Skeletal muscle cell (primary cell): Measurements from ENCODE around the gene LARP4B.

Source experiments
- DNase-seq: peaks from one replicate; pipeline ENCODE4 v3.0.0-alpha.2; 2010; ENCODE audit warnings: low read depth
- H3K4me3 ChIP-seq: 2 replicates; pipeline ENCODE4 v1.5.1; 2011; ENCODE audit warnings: low read depth, mild to moderate bottlenecking, control low read depth, low read length, moderate library complexity

Gene LARP4B

DNA sequence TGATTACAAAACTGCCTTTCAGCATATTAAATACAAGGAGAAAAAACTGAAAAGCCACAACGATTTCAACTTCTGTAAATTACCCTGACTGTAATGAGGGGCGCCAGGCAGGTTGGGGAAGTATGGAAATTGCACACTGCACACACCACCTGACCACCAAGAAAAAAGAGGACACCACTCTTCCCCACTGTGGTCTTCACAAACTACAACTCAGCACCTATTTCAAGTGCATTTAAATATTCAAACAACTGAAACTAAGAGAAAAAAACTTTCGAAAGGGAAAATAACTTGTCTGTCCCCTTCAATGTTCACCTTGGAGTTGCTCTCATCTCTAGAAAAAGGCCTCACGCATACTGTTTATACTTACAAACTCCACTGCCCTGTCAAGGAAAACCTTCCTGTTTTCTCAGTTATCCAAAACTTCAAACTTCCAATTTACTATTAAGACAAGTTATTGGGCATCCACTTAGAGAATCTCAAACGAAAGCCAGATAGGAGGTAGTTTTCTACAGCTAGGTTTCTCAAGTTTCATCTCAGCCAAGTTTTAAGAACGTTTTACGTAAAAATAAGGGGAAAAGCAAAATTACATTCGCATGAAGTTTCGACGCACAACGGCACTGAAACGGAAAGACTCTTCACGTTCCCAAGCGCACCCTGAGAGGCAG lies 1.4 kb downstream of the LARP4B start:
- no peak for DNase-seq
- H3K4me3 ChIP-seq: peak overlapping the region; percentile 76

DNA sequence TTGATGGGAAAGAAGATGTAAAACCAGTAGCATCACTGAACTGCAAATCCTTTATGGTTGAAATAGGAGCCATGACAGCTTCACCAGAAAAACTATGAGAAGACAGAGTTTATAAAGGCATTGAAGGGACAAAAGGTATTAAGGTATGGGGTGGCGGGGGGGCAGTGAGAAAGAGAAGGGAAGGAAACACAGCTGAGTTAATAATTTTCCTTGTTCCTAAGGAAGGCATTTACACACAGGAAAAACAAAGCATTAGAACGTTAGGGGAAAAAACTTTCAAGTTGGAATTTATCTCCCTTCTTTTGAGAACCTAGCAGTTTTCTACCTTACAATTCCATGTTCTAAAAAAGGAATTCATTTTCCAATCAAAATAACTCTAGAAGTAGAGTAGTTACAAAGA lies 4.4 kb downstream of the LARP4B start:
- DNase-seq: no peak
- no peak overlapping the region for H3K4me3 ChIP-seq

DNA sequence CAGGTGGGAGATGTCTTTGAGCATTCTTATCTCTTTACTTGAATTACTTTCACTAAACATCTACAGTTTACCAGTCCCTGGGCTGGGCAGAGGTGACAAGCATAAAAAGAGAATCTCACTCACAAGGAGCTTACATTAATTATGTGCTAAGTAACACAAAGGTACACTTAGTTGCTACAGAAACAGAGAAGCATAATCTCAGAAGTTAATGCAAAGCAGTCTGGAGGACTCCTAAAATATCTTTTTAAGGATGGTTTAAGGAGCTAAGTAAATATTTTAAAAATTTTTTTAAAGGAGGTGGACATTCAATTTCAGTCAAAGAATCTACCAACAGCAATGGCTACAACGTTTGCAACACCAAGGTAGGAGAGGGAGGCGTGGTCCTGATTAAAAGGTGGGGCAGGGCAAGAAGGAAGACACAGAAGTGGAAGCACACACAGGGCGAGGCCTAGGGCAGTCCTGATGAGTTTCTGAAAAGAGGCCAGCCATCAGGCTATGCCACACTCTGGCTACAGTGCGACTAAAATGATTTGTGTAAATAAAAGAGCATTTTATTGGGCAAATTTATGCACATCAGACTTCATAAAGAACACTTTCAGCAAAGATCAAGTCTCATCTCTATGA lies 5.3 kb downstream of the LARP4B start:
- no peak for DNase-seq
- no peak overlapping the region for H3K4me3 ChIP-seq

DNA sequence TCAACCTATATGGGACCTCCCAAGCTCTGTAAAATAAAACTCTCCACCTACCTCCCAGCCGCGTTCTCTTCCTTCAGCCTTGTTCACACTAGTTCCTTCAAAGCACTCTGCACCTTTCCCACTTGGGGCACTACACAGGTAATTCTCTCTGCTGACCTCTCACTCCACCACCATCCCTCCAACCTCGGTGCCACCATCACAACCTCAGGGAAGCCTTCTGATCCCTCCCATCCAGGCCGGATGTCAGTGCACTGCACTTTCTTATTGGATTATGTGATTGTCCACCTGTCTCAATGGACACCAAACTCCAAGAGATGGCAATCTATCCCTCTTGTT lies 7.0 kb downstream of the LARP4B start:
- DNase-seq: no peak
- H3K4me3 ChIP-seq: no peak overlapping the region

DNA sequence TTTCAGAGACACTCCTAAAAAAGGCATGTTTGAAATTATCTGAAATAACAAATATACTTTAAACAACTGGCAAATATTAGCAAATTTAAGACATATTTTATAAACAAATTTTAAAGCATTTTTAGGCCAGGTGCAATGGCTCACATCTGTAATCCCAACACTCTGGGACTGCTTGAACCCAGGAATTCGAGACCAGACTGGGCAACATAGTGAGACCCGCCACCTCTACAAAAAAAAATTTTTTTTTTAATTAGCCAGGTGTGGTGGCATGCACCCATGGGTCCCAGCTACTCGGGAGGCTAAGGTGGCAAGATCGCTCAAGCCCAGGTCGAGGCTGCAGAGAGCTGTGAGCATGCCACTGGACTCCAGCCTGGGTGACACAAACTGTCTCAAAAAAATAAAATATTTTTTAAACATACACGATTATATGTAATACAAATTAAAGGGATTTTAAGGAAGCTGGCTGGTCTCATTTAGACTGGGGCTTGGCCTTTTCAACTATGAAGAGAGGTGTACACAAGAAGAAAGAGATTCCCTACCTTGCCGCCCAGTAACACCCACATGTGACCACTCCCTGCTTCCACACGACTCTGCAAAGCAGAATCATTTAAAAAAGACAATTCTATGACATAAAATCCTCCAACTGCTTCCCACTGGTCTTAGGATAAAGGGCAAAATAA lies 7.5 kb downstream of the LARP4B start:
- H3K4me3 ChIP-seq: no peak overlapping the region
- no peak for DNase-seq

DNA sequence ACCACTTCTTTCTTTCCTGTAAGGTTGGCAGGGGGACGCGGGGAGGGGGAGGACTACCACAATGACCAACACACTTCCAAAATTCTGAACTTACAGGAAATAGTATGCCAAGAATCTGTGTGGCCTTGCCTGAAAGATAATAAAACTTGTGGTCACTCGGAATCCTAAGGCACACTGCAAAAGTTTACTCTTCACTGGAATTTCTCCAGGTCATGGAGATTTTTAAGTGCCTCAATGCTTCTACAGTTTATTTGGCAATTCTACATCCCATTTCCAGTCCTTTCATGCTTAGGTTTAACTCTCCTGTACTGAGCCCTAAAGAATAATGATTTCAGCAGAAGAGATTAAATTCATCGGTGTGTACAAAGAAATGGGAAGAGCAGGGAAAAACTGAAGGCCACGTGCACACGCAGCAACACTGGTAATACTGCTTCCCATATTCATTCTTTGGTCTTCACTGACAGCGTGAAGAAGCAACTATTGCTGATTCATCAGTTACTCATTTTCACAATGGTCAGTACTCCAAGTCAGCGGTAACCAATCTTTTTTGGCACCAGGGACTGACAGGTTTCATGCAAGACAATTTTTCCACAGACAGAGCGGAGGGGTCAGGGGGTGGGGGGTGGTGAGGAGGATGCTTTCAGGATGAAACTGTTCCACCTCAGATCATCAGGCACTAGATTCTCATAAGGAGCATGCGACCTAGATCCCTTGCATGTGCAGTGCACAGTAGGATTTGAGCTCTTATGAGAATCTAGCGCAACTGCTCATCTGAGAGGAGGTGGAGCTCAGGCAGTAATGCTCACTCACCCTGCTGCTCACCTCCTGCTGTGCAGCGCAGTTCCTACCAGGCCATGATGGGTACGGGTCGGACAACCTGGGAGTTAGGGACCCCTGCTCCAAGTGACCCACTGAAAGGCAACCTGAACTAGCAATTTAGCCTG lies 9.8 kb downstream of the LARP4B start:
- peak; percentile 39 for DNase-seq
- no peak overlapping the region for H3K4me3 ChIP-seq

DNA sequence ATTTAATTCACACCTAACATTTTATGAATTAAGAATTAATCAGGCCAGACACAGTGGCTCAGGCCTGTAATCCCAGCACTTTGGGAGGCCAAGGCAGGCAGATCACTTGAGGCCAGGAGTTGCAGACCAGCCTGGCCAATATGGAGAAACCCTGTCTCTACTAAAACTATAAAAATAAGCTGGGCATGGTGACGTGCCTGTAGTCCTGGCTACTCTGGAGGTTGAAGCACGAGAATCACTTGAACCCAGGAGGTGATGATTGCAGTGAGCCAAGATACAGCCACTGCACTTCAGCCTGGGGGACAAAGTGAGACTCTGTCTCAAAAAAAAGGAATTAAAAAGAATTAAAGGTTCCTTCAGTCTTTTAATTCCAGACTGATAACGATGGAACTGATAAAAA lies 11.1 kb downstream of the LARP4B start:
- no peak overlapping the region for H3K4me3 ChIP-seq
- DNase-seq: no peak

DNA sequence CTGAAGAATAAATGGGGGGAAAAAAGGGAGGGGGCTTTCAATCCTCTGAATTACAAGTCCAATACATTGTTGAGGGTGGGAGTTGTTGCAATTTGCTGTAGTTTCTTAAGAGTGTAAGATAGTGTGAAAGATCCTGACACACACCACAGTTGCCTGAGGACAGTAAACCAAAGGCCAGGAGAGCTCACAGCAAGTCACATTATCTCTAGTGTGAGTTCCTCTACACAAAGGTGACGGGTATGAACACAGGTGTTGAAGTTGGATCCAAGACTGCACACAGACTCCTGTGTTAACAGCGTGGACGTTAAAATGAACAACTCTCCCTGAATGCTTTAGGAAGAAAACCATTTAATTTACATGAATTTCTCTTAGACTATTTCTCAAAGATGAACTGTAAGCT lies 12.0 kb downstream of the LARP4B start:
- no peak for DNase-seq
- H3K4me3 ChIP-seq: no peak overlapping the region

DNA sequence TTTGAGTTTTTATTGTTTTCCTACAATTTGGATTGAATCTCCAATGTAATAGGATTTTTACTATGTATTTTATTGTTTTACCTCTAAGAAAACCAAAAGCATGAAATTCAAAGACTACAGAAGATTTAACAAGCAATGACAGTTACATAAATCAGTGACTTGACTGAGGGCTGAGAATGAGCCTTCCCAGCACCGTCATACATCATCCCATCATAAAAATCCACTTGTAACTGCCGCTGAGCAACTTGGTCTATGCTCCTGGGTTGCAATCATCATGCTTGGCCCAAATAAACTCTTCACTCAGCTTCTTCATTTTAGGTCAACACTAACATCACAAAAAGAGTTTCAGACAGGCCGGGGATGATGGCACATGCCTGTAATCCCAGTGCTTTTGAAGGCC lies 13.5 kb downstream of the LARP4B start:
- no peak overlapping the region for H3K4me3 ChIP-seq
- DNase-seq: no peak

DNA sequence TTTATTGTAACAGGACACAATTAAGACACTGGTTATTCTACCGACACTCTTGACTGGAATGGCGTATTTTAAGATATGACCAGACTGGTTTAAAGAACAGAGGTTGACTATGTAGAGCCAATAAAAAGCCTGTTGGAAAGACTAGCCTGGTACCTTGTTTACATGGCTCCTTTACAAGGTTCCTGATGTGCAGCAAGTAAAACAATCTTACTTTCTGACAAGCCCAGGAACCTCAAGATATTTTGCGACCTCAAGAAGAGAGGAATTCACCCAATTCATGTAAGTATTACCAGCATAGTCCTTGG lies 14.1 kb downstream of the LARP4B start:
- DNase-seq: no peak
- no peak overlapping the region for H3K4me3 ChIP-seq

DNA sequence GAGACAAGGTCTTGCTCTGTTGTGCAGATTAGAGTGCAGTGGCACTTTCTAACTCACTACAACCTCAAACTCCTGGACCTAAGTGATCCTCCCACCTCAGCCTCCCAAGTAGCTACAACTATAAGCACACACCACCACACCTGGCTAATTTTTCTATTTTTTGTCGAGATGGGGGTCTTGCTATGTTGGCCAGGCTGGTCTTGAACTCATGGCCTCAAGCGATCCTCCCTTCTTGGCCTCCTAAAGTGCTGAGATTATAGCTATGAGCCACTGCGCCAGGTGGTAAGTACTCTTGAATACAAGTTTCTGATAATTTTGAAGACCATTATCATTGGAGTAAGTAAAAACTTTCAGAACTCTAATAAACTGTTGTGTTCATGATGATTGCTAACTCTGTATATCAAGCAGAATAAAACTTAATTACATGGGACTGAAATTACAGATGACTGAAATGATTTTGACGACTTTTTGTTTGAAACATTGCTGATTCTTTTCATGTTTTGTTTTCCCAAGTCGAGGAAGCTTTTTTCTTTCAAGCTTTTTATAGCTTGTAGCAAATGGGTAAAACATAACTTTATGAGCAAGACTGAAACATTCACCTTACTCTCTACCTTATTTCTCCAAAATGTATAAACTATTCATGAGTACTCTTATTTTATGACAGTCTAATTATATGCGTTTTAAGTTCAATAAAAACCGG lies 14.6 kb downstream of the LARP4B start:
- no peak for DNase-seq
- H3K4me3 ChIP-seq: no peak overlapping the region

DNA sequence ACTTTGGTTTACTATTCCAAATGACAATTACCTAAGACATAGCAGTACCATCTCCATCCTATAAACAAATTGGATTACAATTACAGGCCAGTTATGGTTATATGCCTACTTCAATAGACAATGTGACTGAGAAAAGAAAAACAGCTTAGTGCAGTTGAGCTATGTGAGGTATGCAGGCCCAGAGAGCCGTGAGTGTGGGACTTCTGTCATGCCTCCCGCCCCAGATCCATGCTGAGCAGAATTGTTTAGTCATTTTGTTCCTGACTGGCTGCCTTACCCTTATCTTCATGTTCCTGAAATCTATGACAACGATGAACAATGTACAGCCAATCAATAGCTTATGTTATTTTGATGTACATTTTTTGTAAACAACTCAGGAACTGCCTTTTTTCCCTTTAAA lies 21.7 kb downstream of the LARP4B start:
- DNase-seq: no peak
- no peak overlapping the region for H3K4me3 ChIP-seq

DNA sequence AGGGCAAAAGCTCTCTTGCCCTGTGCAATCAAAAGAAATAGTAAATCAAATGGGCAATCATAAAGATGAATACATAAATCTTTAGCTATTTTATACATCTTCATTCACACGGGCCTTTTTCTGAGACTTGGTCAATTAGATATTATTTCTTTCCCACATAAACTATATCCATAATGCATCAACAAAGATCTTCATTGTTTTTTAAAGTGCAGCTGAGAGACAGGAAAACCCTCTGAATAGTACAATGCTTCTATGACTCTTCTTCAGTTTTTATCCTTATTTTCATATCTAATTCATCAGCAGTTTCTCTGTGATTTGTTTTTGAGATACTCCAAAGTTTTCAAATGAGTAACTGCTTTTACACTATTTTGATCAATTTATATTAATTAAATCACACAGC lies 25.5 kb downstream of the LARP4B start:
- H3K4me3 ChIP-seq: no peak overlapping the region
- no peak for DNase-seq

DNA sequence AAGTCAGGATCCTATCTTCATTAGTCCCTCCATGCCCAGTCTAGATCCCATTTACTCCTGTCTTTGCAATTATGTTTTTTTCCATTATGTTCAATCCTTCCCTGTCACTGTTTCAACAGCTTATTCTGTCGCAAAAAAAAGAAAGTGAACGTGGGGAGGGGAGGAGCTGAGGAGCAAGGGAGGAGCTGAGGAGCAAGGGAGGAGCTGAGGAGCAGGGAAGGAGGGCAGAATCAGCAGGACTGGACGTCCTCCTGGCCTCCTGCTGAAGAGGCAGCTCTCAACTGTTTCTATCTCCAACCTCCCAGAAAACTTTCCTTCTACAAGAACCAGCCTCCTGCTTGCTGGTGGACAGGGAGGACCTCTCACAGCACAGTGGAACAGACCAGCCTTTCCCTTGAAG lies 26.0 kb downstream of the LARP4B start:
- no peak for DNase-seq
- no peak overlapping the region for H3K4me3 ChIP-seq

DNA sequence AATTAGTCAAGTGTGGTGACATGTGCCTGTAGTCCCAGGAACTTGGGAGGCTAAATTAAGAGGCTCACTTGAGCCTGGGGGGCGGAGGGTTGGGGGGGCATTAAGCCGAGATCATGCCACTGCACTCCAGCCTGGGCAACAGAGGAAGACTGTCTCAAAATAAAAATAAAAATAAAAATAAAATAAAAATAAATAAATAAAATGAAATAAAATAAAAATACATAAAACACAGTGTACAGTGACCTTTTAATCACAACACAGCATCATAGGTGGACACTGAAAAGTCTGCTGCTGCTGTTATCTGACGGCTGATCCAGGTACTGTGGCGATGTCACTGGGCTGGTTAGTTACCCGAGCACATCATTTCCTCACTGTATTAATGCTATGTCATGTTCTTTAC lies 27.1 kb downstream of the LARP4B start:
- DNase-seq: no peak
- H3K4me3 ChIP-seq: no peak overlapping the region

DNA sequence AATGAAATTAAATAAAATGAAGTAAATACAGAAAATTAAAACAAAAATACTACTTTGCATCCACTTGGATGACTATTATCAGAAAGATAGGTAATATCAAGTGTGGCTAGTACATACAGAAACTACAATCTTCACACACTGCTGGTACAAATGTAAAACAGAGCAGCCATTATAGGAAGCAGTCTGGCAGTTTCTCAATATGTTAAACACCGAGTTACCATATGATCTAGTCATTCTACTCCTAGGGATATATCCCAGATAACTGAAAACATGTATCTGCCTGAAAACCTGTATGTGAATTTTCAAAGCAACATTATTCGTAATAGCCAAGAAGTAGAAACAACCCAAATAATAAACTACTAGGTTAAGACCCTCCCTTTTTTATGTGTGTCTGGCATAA lies 33.4 kb downstream of the LARP4B start:
- no peak for DNase-seq
- H3K4me3 ChIP-seq: no peak overlapping the region

DNA sequence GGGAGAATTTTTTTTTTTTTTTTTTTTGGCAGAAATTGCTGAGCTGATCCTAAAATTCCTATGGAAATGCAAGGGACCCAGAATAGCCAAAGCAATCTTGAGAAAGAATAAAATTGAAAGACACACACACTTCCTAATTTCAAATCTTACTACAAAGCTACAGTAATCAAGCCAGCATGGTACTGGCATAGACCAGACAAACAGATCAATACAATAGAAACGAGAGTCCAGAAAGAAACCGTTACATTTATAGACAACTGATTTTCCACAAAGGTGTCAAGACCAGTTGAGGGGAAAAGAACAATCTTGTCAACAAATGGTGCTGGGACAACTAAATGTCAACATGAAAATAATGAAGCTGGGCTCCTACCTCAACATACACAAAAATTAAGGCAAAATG lies 34.5 kb downstream of the LARP4B start:
- no peak overlapping the region for H3K4me3 ChIP-seq
- no peak for DNase-seq

DNA sequence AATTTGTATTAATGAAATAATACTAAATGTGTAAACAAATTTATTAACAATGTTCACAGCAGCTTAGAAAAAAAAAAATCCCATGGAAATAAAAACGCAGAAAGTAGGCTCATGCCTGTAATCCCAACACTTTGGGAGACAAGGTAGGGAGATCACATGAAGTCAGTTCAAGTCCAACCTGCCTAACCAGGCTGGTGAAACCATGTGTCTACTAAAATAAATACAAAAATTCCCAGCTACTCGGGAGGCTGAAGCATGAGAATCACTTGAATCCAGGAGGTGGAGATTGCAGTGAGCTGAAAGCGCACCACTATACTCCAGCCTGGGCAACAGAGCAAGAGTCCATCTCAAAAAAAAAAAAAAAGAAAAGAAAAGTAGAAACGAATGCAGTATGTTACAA lies 36.2 kb downstream of the LARP4B start:
- no peak for DNase-seq
- no peak overlapping the region for H3K4me3 ChIP-seq

DNA sequence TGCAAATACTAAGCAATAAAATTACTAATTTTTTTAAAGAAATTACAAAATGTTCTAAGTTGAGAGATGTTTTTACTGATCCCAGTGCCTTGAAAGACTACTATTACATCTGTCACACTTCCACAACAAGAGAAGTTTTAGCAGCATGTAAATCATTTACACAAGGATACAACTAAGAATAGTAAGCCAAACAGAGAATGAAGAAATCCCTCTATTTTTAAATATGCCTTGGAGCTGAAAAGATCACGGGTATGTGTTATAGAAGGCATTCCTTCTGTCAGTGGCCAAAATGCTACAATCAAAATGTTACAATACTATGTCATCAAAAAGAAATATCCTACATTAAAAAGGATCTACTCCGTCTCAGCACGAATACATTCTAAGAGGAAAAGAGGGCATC lies 52.6 kb downstream of the LARP4B start:
- H3K4me3 ChIP-seq: no peak overlapping the region
- no peak for DNase-seq

DNA sequence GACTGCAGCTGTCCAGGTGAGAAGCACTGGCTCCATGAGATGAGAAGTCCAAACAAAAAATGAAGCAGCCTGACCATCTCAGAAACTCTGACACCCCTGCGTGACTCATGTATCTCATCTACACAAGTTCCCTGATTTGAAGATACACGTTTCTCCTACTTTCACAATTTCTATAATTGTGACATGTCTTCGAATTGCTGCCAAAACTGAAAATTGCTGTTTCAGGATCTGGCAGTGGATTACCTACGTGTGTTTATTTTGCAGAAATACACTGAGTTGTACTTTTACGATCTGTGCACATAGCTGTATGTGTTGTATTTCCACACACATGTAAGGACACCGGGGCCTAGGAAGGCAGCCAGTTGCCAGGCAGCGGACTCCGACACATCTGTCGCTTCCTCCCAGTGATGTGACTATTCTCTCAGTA lies 53.2 kb downstream of the LARP4B start:
- peak; percentile 13 for DNase-seq
- no peak overlapping the region for H3K4me3 ChIP-seq
